A673 (cell line): ENCODE data around the gene PPM1E. TPM values are rescaled to one million over a fixed set of nuclear protein-coding genes. Genes with fewer than 3 reads are reported as not detected.

ENCODE experiments used
- BruUV-seq: library from RNA; stranded (reverse); fragments of 400-500 nt; replicated peaks from 2 replicates; lab custom pipeline; 2021; lab: Mats Ljungman, UMichigan
- CTCF ChIA-PET: fragments of 300-600 bp; sonication (Branson Sonifier 250); formaldehyde crosslinking; loops from one replicate; lab custom pipeline; 2022; ENCODE audit warnings: antibody characterized with exemption; lab: Charles Lee
- POLR2A ChIA-PET: fragments of 300-600 bp; sonication (Branson Sonifier 250); formaldehyde crosslinking; loops from one replicate; lab custom pipeline; 2022; ENCODE audit warnings: antibody characterized with exemption; ENCODE audit not compliant: low non-redundant PET; lab: Charles Lee
- DNase-seq: peaks from one replicate; pipeline ENCODE4 v3.0.0-alpha.2; 2015; ENCODE audit warnings: low spot score
- H3K27ac ChIP-seq: fragments of 200-600 bp; sonication (generic); 2 replicates; pipeline ENCODE4 v1.5.1; 2016; ENCODE audit warnings: mixed run types, low read depth, mild to moderate bottlenecking, mixed read lengths, antibody characterized with exemption, low read length; ENCODE audit not compliant: poor library complexity, severe bottlenecking
- H3K27me3 ChIP-seq: fragments of 200-600 bp; sonication (generic); replicated peaks from 2 replicates; pipeline ENCODE4 v1.6.1; 2017; ENCODE audit warnings: mixed run types, low read depth, mild to moderate bottlenecking, mixed read lengths, antibody characterized with exemption, low read length; ENCODE audit not compliant: insufficient read depth, poor library complexity
- H3K36me3 ChIP-seq: fragments of 200-600 bp; sonication (generic); 2 replicates; pipeline ENCODE4 v1.6.1; 2016; ENCODE audit warnings: mixed run types, mild to moderate bottlenecking, mixed read lengths, antibody characterized with exemption, low read length; ENCODE audit not compliant: insufficient read depth, poor library complexity, severe bottlenecking
- H3K4me1 ChIP-seq: fragments of 200-600 bp; sonication (generic); 2 replicates; pipeline ENCODE4 v1.6.1; 2017; ENCODE audit warnings: mixed run types, mild to moderate bottlenecking, mixed read lengths, antibody characterized with exemption, low read length; ENCODE audit not compliant: insufficient read depth, poor library complexity, severe bottlenecking
- H3K4me3 ChIP-seq: fragments of 200-600 bp; sonication (generic); 2 replicates; pipeline ENCODE4 v1.5.1; 2016; ENCODE audit warnings: low read depth, mixed run types, mild to moderate bottlenecking, mixed read lengths, low read length; ENCODE audit not compliant: poor library complexity, severe bottlenecking
- H3K9me3 ChIP-seq: fragments of 200-600 bp; sonication (generic); 2 replicates; pipeline ENCODE4 v1.6.1; 2016; ENCODE audit warnings: mixed run types, low read depth, mild to moderate bottlenecking, mixed read lengths, antibody characterized with exemption, low read length; ENCODE audit not compliant: poor library complexity, severe bottlenecking
- CTCF ChIP-seq: fragments of 300-800, 200-600 bp; sonication (generic); conservative IDR thresholded peaks from 2 replicates; pipeline ENCODE4 v1.5.1; 2017; ENCODE audit warnings: low read depth, mild to moderate bottlenecking, antibody characterized with exemption, low read length, moderate library complexity, mixed read lengths
- EZH2 ChIP-seq: fragments of 200-600 bp; sonication (generic); IDR thresholded peaks from 2 replicates; pipeline ENCODE4 v1.6.1; 2017; ENCODE audit warnings: borderline replicate concordance, low read depth, mild to moderate bottlenecking, mixed read lengths, antibody characterized with exemption, low read length; ENCODE audit not compliant: poor library complexity, severe bottlenecking
- intact Hi-C: fragments of 100-400 bp; cut with micrococcal nuclease; formaldehyde crosslinking; loops from one replicate; pipeline ENCODE4 v1.10.0; 2022; ENCODE audit not compliant: unreplicated experiment
- total RNA-seq: library from RNA; stranded (reverse); gene quantifications from 2 replicates; pipeline ENCODE4 v1.2.3, GENCODE V29; 2021

PPM1E gene
- total RNA-seq, 1 experiment from 2014 or later: 6.0 TPM

DNA sequence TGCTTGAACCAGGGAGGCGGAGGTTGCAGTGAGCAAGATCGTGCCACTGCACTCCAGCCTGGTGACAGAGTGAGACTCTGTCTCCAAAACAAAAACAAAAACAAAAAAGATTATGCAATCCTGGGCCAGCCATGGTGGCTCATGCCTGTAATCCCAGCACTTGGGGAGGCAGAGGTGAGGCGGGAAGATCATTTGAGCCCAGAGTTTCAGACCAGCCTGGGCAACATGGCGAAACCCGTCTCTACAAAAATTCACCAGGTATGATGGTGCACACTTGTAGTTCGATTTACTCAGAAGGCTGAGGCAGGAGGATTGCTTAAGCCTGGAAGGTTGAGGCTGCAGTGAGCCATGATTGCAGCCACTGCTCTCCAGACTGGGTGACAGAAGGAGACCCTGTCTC, 109.6 kb downstream of the PPM1E start:
- TF ChIP-seq EZH2: no peak
- TF ChIP-seq CTCF: no peak
- Histone ChIP-seq H3K4me1 (no peaks in the 10 kb centered on the region), H3K27ac (no peak overlapping the region), H3K27me3 (no peaks in the 10 kb centered on the region), H3K9me3 (no peaks in the 10 kb centered on the region), H3K36me3 (no peaks in the 10 kb centered on the region), H3K4me3 (no peak overlapping the region)
- ChIA-PET CTCF (no interaction called here), POLR2A (no interaction called here)
- DNase-seq: no peak
- no TSS peak for BruUV-seq
- intact Hi-C loops: no loop called here

GRCh38 chr17:58870747-58871146, 115.1 kb downstream of the PPM1E start:
- H3K9me3 ChIP-seq: no peaks in the 10 kb centered on the region
- TF ChIP-seq EZH2: no peak
- TF ChIP-seq CTCF: 0 out of 2 replicates have a peak, but pooled peaks have one; percentile 12
- peak; percentile 6 for DNase-seq
- POLR2A ChIA-PET: no interaction called here
- H3K27ac ChIP-seq: no peak overlapping the region
- CTCF ChIA-PET: no interaction called here
- no peaks in the 10 kb centered on the region for H3K36me3 ChIP-seq
- H3K4me3 ChIP-seq: no peak overlapping the region
- no peaks in the 10 kb centered on the region for H3K4me1 ChIP-seq
- no TSS peak for BruUV-seq
- no peaks in the 10 kb centered on the region for H3K27me3 ChIP-seq
- intact Hi-C loops: no loop called here

- intact Hi-C loops: no loop called here
- Histone ChIP-seq H3K4me3 (no peak overlapping the region), H3K4me1 (no peaks in the 10 kb centered on the region), H3K27me3 (no peaks in the 10 kb centered on the region), H3K9me3 (no peaks in the 10 kb centered on the region), H3K27ac (no peak overlapping the region), H3K36me3 (no peaks in the 10 kb centered on the region)
- POLR2A ChIA-PET: no interaction called here
- CTCF ChIA-PET: interaction anchor here (0.6 kb wide), 1 partner anchor 288 kb away, joined by 3 read pairs; no protein-coding TSS in a partner anchor
- no TSS peak for BruUV-seq
- no peak for DNase-seq
- TF ChIP-seq EZH2 (no peak), CTCF (no peak)
Observed at GRCh38 chr17:58873926-58874325, 118.3 kb downstream of the PPM1E start.
